ENCODE measurements around the gene ARHGAP26.

- TF ChIP-seq CTCF (IDR thresholded peaks at IDR 0.05), result no peak
- no peak for TF ChIP-seq POLR2A (IDR thresholded peaks at IDR 0.05)
- no peak for TF ChIP-seq EP300 (IDR thresholded peaks at IDR 0.05; ENCODE audit: low read depth)
Measured at GRCh38 chr5:142722146-142722545, 48.0 kb upstream of the ARHGAP26 start.
